GM18868 (cell line): ENCODE data around the gene ACAP3.
"Not testable (repeated sequence)": the region's sequence is repeated elsewhere in the genome, so short reads cannot be mapped to it uniquely, and the experiment has no call there.

ENCODE experiments used
- ATAC-seq: cut with Tn5 transposase; IDR thresholded peaks from one replicate; pipeline ENCODE4 v1.9.1; 2021; ENCODE audit warnings: mild to moderate bottlenecking, moderate library complexity; ENCODE audit not compliant: unreplicated experiment

Gene ACAP3

GRCh38 chr1:1248009-1248913, 59.5 kb downstream of the ACAP3 start:
- not testable (repeated sequence) for ATAC-seq

- no peak for ATAC-seq
Observed at GRCh38 chr1:1247341-1247913, 60.3 kb downstream of the ACAP3 start.

GRCh38 chr1:1246577-1247340, 61.0 kb downstream of the ACAP3 start, which contains the start of gene C1QTNF12:
TSS of gene C1QTNF12 (minus strand) at chr1:1246722. CDS start at chr1:1246690, 32 bp downstream.
- no peak for ATAC-seq

- ATAC-seq, result no peak
Observed at GRCh38 chr1:1245817-1246576, 61.7 kb downstream of the ACAP3 start.

DNA sequence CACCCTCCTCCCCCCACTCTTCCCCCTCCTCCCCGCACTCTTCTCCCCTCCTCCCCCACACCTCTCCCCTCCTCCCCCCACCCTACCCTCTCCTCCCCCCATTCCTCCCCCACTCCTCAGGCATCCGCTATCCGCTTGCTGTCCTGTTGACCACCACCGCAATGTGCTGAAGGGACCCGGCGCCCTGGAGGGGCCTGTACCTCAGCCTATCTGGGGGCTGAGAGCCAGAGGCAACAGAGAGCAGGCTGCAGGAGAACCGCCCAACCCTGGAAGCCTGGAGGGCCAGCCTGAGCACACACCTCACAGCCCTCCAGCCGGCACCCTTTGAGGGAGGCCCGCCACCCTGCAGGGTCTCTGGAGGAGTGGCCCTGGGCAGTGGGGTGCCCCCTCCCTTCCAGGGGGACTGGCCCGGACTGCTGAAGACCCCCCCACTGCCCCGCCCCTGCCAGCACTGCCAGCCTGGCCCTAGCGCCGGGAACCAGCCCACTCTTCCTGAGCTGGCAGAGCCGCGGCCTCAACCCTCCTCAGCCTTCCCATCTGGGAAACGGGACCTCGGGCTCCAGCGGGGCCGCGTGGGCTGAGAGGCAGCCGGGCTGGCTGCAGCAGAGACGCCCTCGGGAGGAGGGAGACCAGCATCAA, 62.4 kb downstream of the ACAP3 start:
- no peak for ATAC-seq

- ATAC-seq, result no peak
Observed at GRCh38 chr1:1244192-1244811, 63.4 kb downstream of the ACAP3 start.

GRCh38 chr1:1243807-1244191, 63.9 kb downstream of the ACAP3 start:
- no peak for ATAC-seq

DNA sequence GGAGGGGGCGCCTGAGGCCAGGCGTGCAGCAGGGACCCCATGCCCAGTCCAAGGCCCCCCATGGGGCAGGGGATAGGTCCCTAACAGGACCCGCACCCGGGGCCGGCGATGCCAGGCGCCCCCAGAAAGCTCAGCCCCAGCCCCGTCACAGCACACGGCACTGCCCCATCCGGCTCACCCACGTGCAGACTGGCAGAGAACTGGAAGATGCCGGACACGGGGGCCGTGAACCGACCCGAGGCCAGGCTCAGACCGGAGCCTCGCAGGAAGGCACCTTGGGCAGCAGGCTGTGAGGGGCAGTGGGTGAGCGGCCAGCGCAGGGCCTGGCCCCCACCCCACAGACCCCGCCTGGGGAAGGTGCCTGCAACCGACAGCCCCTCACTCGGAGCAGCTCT, 64.5 kb downstream of the ACAP3 start:
- ATAC-seq, result no peak

GRCh38 chr1:1242461-1243265, 65.1 kb downstream of the ACAP3 start:
- ATAC-seq, result no peak
